Measurements from ENCODE around the gene C14orf93.

C14orf93 gene

GRCh38 chr14:22979748-22980392 is 30.1 kb downstream of the C14orf93 start:
- Histone ChIP-seq H3K4me3 (ENCODE audit: low read length) (no peak overlapping the region), H3K9ac (ENCODE audit: low read length) (no peak overlapping the region)

GRCh38 chr14:22978981-22979671 is 30.8 kb downstream of the C14orf93 start:
- Histone ChIP-seq H3K9me3 (ENCODE audit: control insufficient read depth, low read length) (no peaks in the 10 kb centered on the region), H3K4me3 (ENCODE audit: low read length) (no peak overlapping the region), H3K4me1 (ENCODE audit: control insufficient read depth, insufficient read depth, low read length) (peaks cover 49% of the 10 kb centered on the region), H3K27me3 (ENCODE audit: control insufficient read depth, insufficient read depth, low read length) (peaks cover 16% of the 10 kb centered on the region), H3K9ac (ENCODE audit: low read length) (no peak overlapping the region), H3K36me3 (ENCODE audit: control insufficient read depth, insufficient read depth, low read length) (no peaks in the 10 kb centered on the region)

More at GRCh38 chr14:22979748-22980392, 30.1 kb downstream of the C14orf93 start:
- Histone ChIP-seq H3K4me1 (ENCODE audit: control insufficient read depth, insufficient read depth, low read length) (peaks cover 49% of the 10 kb centered on the region), H3K9me3 (ENCODE audit: control insufficient read depth, low read length) (no peaks in the 10 kb centered on the region), H3K36me3 (ENCODE audit: control insufficient read depth, insufficient read depth, low read length) (no peaks in the 10 kb centered on the region), H3K27me3 (ENCODE audit: control insufficient read depth, insufficient read depth, low read length) (peaks cover 16% of the 10 kb centered on the region)

- Histone ChIP-seq H3K36me3 (ENCODE audit: control insufficient read depth, insufficient read depth, low read length) (no peaks in the 10 kb centered on the region), H3K9me3 (ENCODE audit: control insufficient read depth, low read length) (no peaks in the 10 kb centered on the region), H3K4me1 (ENCODE audit: control insufficient read depth, insufficient read depth, low read length) (peaks cover 49% of the 10 kb centered on the region), H3K4me3 (ENCODE audit: low read length) (no peak overlapping the region), H3K9ac (ENCODE audit: low read length) (no peak overlapping the region), H3K27me3 (ENCODE audit: control insufficient read depth, insufficient read depth, low read length) (peaks cover 16% of the 10 kb centered on the region)
Observed at GRCh38 chr14:22978487-22978837, 31.5 kb downstream of the C14orf93 start.

- H3K4me3 ChIP-seq (ENCODE audit: low read length) = no peak overlapping the region
- H3K9ac ChIP-seq (ENCODE audit: low read length) = peak overlapping the region; percentile 17
- peaks cover 49% of the 10 kb centered on the region for H3K4me1 ChIP-seq (ENCODE audit: control insufficient read depth, insufficient read depth, low read length)
- H3K27me3 ChIP-seq (ENCODE audit: control insufficient read depth, insufficient read depth, low read length) = peaks cover 16% of the 10 kb centered on the region
- H3K9me3 ChIP-seq (ENCODE audit: control insufficient read depth, low read length) = no peaks in the 10 kb centered on the region
- H3K36me3 ChIP-seq (ENCODE audit: control insufficient read depth, insufficient read depth, low read length) = no peaks in the 10 kb centered on the region
Observed at GRCh38 chr14:22977684-22978486, 32.1 kb downstream of the C14orf93 start.

GRCh38 chr14:22977434-22977683 is 32.6 kb downstream of the C14orf93 start:
- no peaks in the 10 kb centered on the region for H3K36me3 ChIP-seq (ENCODE audit: control insufficient read depth, insufficient read depth, low read length)
- H3K4me3 ChIP-seq (ENCODE audit: low read length) = no peak overlapping the region
- peak overlapping the region; percentile 17 for H3K9ac ChIP-seq (ENCODE audit: low read length)
- H3K27me3 ChIP-seq (ENCODE audit: control insufficient read depth, insufficient read depth, low read length) = peaks cover 16% of the 10 kb centered on the region
- H3K9me3 ChIP-seq (ENCODE audit: control insufficient read depth, low read length) = no peaks in the 10 kb centered on the region
- peaks cover 49% of the 10 kb centered on the region for H3K4me1 ChIP-seq (ENCODE audit: control insufficient read depth, insufficient read depth, low read length)

DNA sequence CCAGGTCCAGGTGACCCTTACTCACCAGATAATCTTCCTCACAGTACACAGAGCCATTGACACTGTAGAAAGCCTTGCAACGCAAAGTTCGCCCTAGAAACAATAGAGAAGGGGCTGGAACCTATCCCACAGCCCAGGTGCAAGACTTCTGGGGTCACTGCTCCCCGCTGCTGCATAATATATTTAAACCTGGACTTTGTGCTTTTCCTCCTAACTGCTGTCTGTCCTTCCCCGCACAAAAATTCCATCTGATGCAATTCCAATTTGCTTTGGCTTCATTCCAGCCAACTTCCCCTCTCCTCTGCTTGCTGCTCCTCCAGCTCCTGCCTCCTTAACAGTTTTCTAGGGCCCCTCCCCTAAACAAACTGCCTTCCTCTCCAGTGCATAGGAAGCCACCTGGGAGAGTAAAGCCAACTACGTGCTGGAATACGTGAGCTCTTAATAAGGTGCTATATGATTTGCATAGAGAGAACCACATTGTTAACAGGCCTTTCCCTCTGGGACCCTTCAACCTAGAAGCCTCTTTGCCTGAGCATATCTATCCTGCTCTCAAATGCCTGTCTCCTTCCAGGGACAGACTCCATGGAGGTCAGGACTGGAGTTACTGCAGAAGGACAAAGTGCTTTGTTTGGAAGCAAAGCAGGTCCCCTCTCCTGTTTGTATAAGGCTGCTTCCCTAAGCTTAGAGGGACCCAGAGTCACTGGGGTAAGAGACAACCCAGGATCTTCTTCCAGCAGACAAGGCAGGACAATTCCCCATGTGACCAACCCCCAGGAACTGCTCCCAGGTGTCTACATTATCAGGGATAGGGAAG is 33.1 kb downstream of the C14orf93 start:
- H3K9me3 ChIP-seq (ENCODE audit: control insufficient read depth, low read length) = no peaks in the 10 kb centered on the region
- H3K36me3 ChIP-seq (ENCODE audit: control insufficient read depth, insufficient read depth, low read length) = no peaks in the 10 kb centered on the region
- no peak overlapping the region for H3K4me3 ChIP-seq (ENCODE audit: low read length)
- peaks cover 11% of the 10 kb centered on the region for H3K27me3 ChIP-seq (ENCODE audit: control insufficient read depth, insufficient read depth, low read length)
- H3K4me1 ChIP-seq (ENCODE audit: control insufficient read depth, insufficient read depth, low read length) = peaks cover 49% of the 10 kb centered on the region
- H3K9ac ChIP-seq (ENCODE audit: low read length) = peak overlapping the region; percentile 17

- H3K4me1 ChIP-seq (ENCODE audit: control insufficient read depth, insufficient read depth, low read length) = peaks cover 35% of the 10 kb centered on the region
- H3K4me3 ChIP-seq (ENCODE audit: low read length) = no peak overlapping the region
- H3K9ac ChIP-seq (ENCODE audit: low read length) = no peak overlapping the region
Observed at GRCh38 chr14:22974530-22975313, 35.2 kb downstream of the C14orf93 start.

GRCh38 chr14:22973217-22974032 is 36.5 kb downstream of the C14orf93 start:
- Histone ChIP-seq H3K4me1 (ENCODE audit: control insufficient read depth, insufficient read depth, low read length) (peaks cover 22% of the 10 kb centered on the region), H3K9me3 (ENCODE audit: control insufficient read depth, low read length) (no peaks in the 10 kb centered on the region), H3K27me3 (ENCODE audit: control insufficient read depth, insufficient read depth, low read length) (no peaks in the 10 kb centered on the region), H3K4me3 (ENCODE audit: low read length) (no peak overlapping the region), H3K36me3 (ENCODE audit: control insufficient read depth, insufficient read depth, low read length) (no peaks in the 10 kb centered on the region), H3K9ac (ENCODE audit: low read length) (no peak overlapping the region)

More at GRCh38 chr14:22974530-22975313, 35.2 kb downstream of the C14orf93 start:
- Histone ChIP-seq H3K9me3 (ENCODE audit: control insufficient read depth, low read length) (no peaks in the 10 kb centered on the region), H3K36me3 (ENCODE audit: control insufficient read depth, insufficient read depth, low read length) (no peaks in the 10 kb centered on the region), H3K27me3 (ENCODE audit: control insufficient read depth, insufficient read depth, low read length) (no peaks in the 10 kb centered on the region)

- H3K9ac ChIP-seq (ENCODE audit: low read length) = no peak overlapping the region
- H3K27me3 ChIP-seq (ENCODE audit: control insufficient read depth, insufficient read depth, low read length) = no peaks in the 10 kb centered on the region
- no peaks in the 10 kb centered on the region for H3K9me3 ChIP-seq (ENCODE audit: control insufficient read depth, low read length)
- peaks cover 12% of the 10 kb centered on the region for H3K4me1 ChIP-seq (ENCODE audit: control insufficient read depth, insufficient read depth, low read length)
- H3K36me3 ChIP-seq (ENCODE audit: control insufficient read depth, insufficient read depth, low read length) = no peaks in the 10 kb centered on the region
- H3K4me3 ChIP-seq (ENCODE audit: low read length) = no peak overlapping the region
Observed at GRCh38 chr14:22972313-22972930, 37.5 kb downstream of the C14orf93 start.

DNA sequence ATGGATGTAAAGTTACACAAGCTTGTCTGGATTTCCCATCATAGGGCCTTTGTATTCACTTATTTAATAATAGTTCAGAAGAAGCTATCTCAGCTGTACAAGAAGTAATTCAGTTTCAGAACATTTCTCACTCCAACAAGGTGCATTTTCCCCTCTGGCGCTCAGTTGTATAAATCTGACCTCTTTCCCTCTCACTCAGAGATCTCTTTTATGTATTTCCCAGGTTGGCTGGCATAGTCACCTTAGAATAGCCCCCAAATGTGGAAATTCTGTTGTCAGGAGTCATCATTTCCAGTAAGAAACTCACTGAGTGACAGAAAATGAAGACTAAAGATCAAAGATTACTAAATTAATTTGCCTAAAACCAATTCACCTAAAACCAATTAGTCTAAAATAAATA is 38.8 kb downstream of the C14orf93 start:
- no peaks in the 10 kb centered on the region for H3K36me3 ChIP-seq (ENCODE audit: control insufficient read depth, insufficient read depth, low read length)
- no peak overlapping the region for H3K4me3 ChIP-seq (ENCODE audit: low read length)
- H3K4me1 ChIP-seq (ENCODE audit: control insufficient read depth, insufficient read depth, low read length) = no peaks in the 10 kb centered on the region
- no peak overlapping the region for H3K9ac ChIP-seq (ENCODE audit: low read length)
- no peaks in the 10 kb centered on the region for H3K27me3 ChIP-seq (ENCODE audit: control insufficient read depth, insufficient read depth, low read length)
- H3K9me3 ChIP-seq (ENCODE audit: control insufficient read depth, low read length) = no peaks in the 10 kb centered on the region
